Mammary epithelial cell (primary cell): Measurements from ENCODE around the gene CBX2.
A peak's percentile ranks its signal among the peaks of the same experiment; 100 is the strongest.

Experiments
- CTCF ChIP-seq, 2 donors: IDR thresholded peaks in 1 of 2; conservative IDR thresholded peaks in 1 of 2; 2 replicates each; pipeline ENCODE4 v1.5.1; 2011 to 2012; ENCODE audit warnings: inconsistent platforms in 2 of 2, low read length in 2 of 2, mild to moderate bottlenecking in 2 of 2, control low read depth in 1 of 2, low read depth in 1 of 2; ENCODE audit not compliant: insufficient read depth in 1 of 2; ENCODE audit errors: extremely low read depth in 1 of 2
- EZH2 ChIP-seq: IDR thresholded peaks from 2 replicates; pipeline ENCODE4 v1.6.1; 2012; ENCODE audit warnings: low read length, inconsistent platforms, borderline replicate concordance

- no peak for TF ChIP-seq CTCF (conservative IDR thresholded peaks at IDR 0.05 in 1 of 2, IDR thresholded peaks at IDR 0.05 in 1 of 2; ENCODE audit: extremely low read depth in 1 of 2, insufficient read depth in 1 of 2, low read depth in 1 of 2, low read length in 2 of 2)
- peak; percentile 66 for TF ChIP-seq EZH2
These were observed 26.3 kb downstream of the CBX2 start for GRCh38 chr17:79803997-79804855.
